IMR-90 (cell line): ENCODE data around the gene HAO2. TPM values are rescaled to one million over a fixed set of nuclear protein-coding genes. Genes with fewer than 3 reads are reported as not detected.

Source experiments
- ATAC-seq: fragments of 200-7000 bp; cut with Tn5 transposase; 2 replicates; pipeline ENCODE4 v1.9.1; 2020; ENCODE audit warnings: low read depth, mild to moderate bottlenecking, moderate library complexity
- BruUV-seq: library from RNA; stranded (reverse); fragments of 400-500 nt; replicated peaks from 2 replicates; lab custom pipeline; 2021; lab: Mats Ljungman, UMichigan
- CTCF ChIA-PET: fragments of 300-600 bp; formaldehyde crosslinking; extraction: SDS; loops from one replicate; lab custom pipeline; 2021; ENCODE audit warnings: antibody characterized with exemption; lab: Yijun Ruan, JAX
- POLR2A ChIA-PET: fragments of 300-600 bp; sonication (Branson Sonifier 250); formaldehyde crosslinking; loops from one replicate; lab custom pipeline; 2022; ENCODE audit warnings: antibody characterized with exemption; ENCODE audit not compliant: unreplicated experiment; lab: Charles Lee
- DNase-seq: peaks from one replicate; pipeline ENCODE4 v3.0.0; 2013
- H2AFZ ChIP-seq: replicated peaks from 2 replicates; pipeline ENCODE3; 2013; ENCODE audit warnings: low read length, mild to moderate bottlenecking; ENCODE audit not compliant: poor library complexity
- H2AK5ac ChIP-seq: 2 replicates; pipeline ENCODE4 v1.6.1; 2013; ENCODE audit warnings: low read depth, low read length, inconsistent platforms
- H2AK9ac ChIP-seq: replicated peaks from 2 replicates; pipeline ENCODE3; 2013; ENCODE audit warnings: mild to moderate bottlenecking, low read depth, low read length, moderate library complexity; ENCODE audit not compliant: poor library complexity
- H2BK120ac ChIP-seq: 2 replicates; pipeline ENCODE4 v1.6.1; 2013; ENCODE audit warnings: low read depth, low read length, inconsistent platforms
- H2BK15ac ChIP-seq: 3 replicates; pipeline ENCODE4 v1.6.1; 2013; ENCODE audit warnings: low read depth, low read length, inconsistent platforms
- H2BK20ac ChIP-seq: 2 replicates; pipeline ENCODE4 v1.6.1; 2013; ENCODE audit warnings: low read depth, mild to moderate bottlenecking, inconsistent platforms, low read length, moderate library complexity
- H2BK5ac ChIP-seq: 2 replicates; pipeline ENCODE4 v1.6.1; 2013; ENCODE audit warnings: mild to moderate bottlenecking, low read depth, low read length, inconsistent platforms; ENCODE audit not compliant: poor library complexity, severe bottlenecking
- H3K14ac ChIP-seq: replicated peaks from 2 replicates; pipeline ENCODE4 v1.6.1; 2013; ENCODE audit warnings: low read depth, low read length, inconsistent platforms
- H3K18ac ChIP-seq: 2 replicates; pipeline ENCODE4 v1.6.1; 2013; ENCODE audit warnings: low read depth, low read length, control low read depth
- H3K23ac ChIP-seq: 2 replicates; pipeline ENCODE4 v1.6.1; 2013; ENCODE audit warnings: low read depth, low read length, inconsistent platforms
- H3K27ac ChIP-seq: 2 replicates; pipeline ENCODE4 v1.5.1; 2013; ENCODE audit warnings: mild to moderate bottlenecking, control low read depth, low read length; ENCODE audit not compliant: insufficient read depth
- H3K27me3 ChIP-seq: 2 replicates; pipeline ENCODE4 v1.6.1; 2013; ENCODE audit warnings: low read length; ENCODE audit not compliant: control insufficient read depth, insufficient read depth
- H3K36me3 ChIP-seq: 2 replicates; pipeline ENCODE4 v1.6.1; 2013; ENCODE audit warnings: low read length, mixed read lengths; ENCODE audit not compliant: control insufficient read depth, insufficient read depth
- H3K4ac ChIP-seq: 2 replicates; pipeline ENCODE4 v1.6.1; 2013; ENCODE audit warnings: low read depth, low read length, inconsistent platforms
- H3K4me1 ChIP-seq: 2 replicates; pipeline ENCODE4 v1.6.1; 2013; ENCODE audit warnings: low read length, mixed read lengths; ENCODE audit not compliant: control insufficient read depth, insufficient read depth
- H3K4me2 ChIP-seq: 2 replicates; pipeline ENCODE4 v1.6.1; 2013; ENCODE audit warnings: low read depth, mild to moderate bottlenecking, control low read depth, low read length, moderate library complexity
- H3K4me3 ChIP-seq: 2 replicates; pipeline ENCODE4 v1.5.1; 2013; ENCODE audit warnings: low read depth, mild to moderate bottlenecking, control low read depth, low read length, moderate library complexity; ENCODE audit not compliant: insufficient read depth
- H3K56ac ChIP-seq: 2 replicates; pipeline ENCODE4 v1.6.1; 2013; ENCODE audit warnings: low read length, inconsistent platforms; ENCODE audit not compliant: insufficient read depth; ENCODE audit errors: extremely low read depth
- H3K79me1 ChIP-seq, 2 experiments: 2 replicates each; pipeline ENCODE4 v1.6.1; 2013; ENCODE audit warnings: low read length in 2 of 2, inconsistent platforms in 1 of 2, low read depth in 1 of 2
- H3K9ac ChIP-seq: 2 replicates; pipeline ENCODE4 v1.6.1; 2013; ENCODE audit warnings: low read depth, low read length, control low read depth
- H3K9me1 ChIP-seq: 2 replicates; pipeline ENCODE4 v1.6.1; 2013; ENCODE audit warnings: low read length, inconsistent platforms; ENCODE audit not compliant: insufficient read depth
- H3K9me3 ChIP-seq: 2 replicates; pipeline ENCODE4 v1.6.1; 2013; ENCODE audit warnings: low read length; ENCODE audit not compliant: control insufficient read depth, insufficient read depth
- H4K20me1 ChIP-seq: 2 replicates; pipeline ENCODE4 v1.6.1; 2013; ENCODE audit warnings: low read length, inconsistent platforms; ENCODE audit not compliant: insufficient read depth
- H4K5ac ChIP-seq: 2 replicates; pipeline ENCODE4 v1.6.1; 2013; ENCODE audit warnings: mild to moderate bottlenecking, low read depth, low read length, control low read depth
- H4K8ac ChIP-seq, 2 experiments: 2 replicates each; pipeline ENCODE4 v1.6.1; 2013; ENCODE audit warnings: low read depth in 2 of 2, low read length in 2 of 2, control low read depth in 1 of 2, inconsistent platforms in 1 of 2
- H4K91ac ChIP-seq: 2 replicates; pipeline ENCODE4 v1.6.1; 2013; ENCODE audit warnings: low read depth, low read length, inconsistent platforms; ENCODE audit not compliant: insufficient read depth
- BHLHE40 ChIP-seq: fragments of 150-350 bp; IDR thresholded peaks from 2 replicates; pipeline ENCODE4 v1.6.1; 2016; ENCODE audit warnings: mild to moderate bottlenecking, low read depth, low read length
- CEBPB ChIP-seq: IDR thresholded peaks from 2 replicates; pipeline ENCODE4 v1.6.1; 2012; ENCODE audit warnings: low read depth, low read length, improper control_type of control experiment
- CHD1 ChIP-seq: IDR thresholded peaks from 2 replicates; pipeline ENCODE4 v1.6.1; 2012; ENCODE audit warnings: low read depth, low read length, improper control_type of control experiment
- CTCF ChIP-seq: conservative IDR thresholded peaks from 2 replicates; pipeline ENCODE4 v1.5.1; 2012; ENCODE audit warnings: mild to moderate bottlenecking, low read depth, low read length, improper control_type of control experiment
- ELK1 ChIP-seq: fragments of 150-350 bp; IDR thresholded peaks from 2 replicates; pipeline ENCODE4 v1.6.1; 2016; ENCODE audit warnings: low read depth, mild to moderate bottlenecking, low read length, moderate library complexity, borderline replicate concordance
- FOS ChIP-seq: fragments of 150-350 bp; IDR thresholded peaks from 2 replicates; pipeline ENCODE4 v1.6.1; 2016; ENCODE audit warnings: low read depth, low read length
- MAFK ChIP-seq: IDR thresholded peaks from 2 replicates; pipeline ENCODE4 v1.6.1; 2012; ENCODE audit warnings: low read depth, low read length, improper control_type of control experiment
- MAZ ChIP-seq: IDR thresholded peaks from 2 replicates; pipeline ENCODE4 v1.6.1; 2012; ENCODE audit warnings: low read depth, mild to moderate bottlenecking, low read length, improper control_type of control experiment, moderate library complexity, borderline replicate concordance
- MXI1 ChIP-seq: IDR thresholded peaks from 2 replicates; pipeline ENCODE4 v1.6.1; 2012; ENCODE audit warnings: low read depth, mild to moderate bottlenecking, low read length, moderate library complexity, borderline replicate concordance
- NFE2L2 ChIP-seq: fragments of 150-350 bp; IDR thresholded peaks from 2 replicates; pipeline ENCODE4 v1.6.1; 2016; ENCODE audit warnings: low read depth, mild to moderate bottlenecking, low read length
- POLR2A ChIP-seq: IDR thresholded peaks from 2 replicates; pipeline ENCODE4 v1.6.1; 2012; ENCODE audit warnings: mild to moderate bottlenecking, low read depth, low read length
- RAD21 ChIP-seq: IDR thresholded peaks from 2 replicates; pipeline ENCODE4 v1.6.1; 2012; ENCODE audit warnings: low read length, improper control_type of control experiment
- RCOR1 ChIP-seq: IDR thresholded peaks from 2 replicates; pipeline ENCODE4 v1.6.1; 2012; ENCODE audit warnings: mild to moderate bottlenecking, low read length, improper control_type of control experiment; ENCODE audit not compliant: insufficient replicate concordance
- RFX5 ChIP-seq: IDR thresholded peaks from 2 replicates; pipeline ENCODE4 v1.8.0; 2012; ENCODE audit warnings: low read depth, mild to moderate bottlenecking, low read length, moderate library complexity
- SMC3 ChIP-seq: fragments of 150-350 bp; IDR thresholded peaks from 2 replicates; pipeline ENCODE4 v1.6.1; 2016; ENCODE audit warnings: low read depth, mild to moderate bottlenecking, antibody characterized with exemption, low read length, moderate library complexity
- USF2 ChIP-seq: fragments of 150-350 bp; IDR thresholded peaks from 2 replicates; pipeline ENCODE4 v1.6.1; 2017; ENCODE audit warnings: mild to moderate bottlenecking, antibody characterized with exemption, low read length, low read depth
- WGBS, 2 experiments: methylation state at CpG; one replicate each; pipeline versions ENCODE4 v1.1.5 to v1.1.7; 2013; ENCODE audit warnings: missing lambda C conversion rate in 2 of 2; ENCODE audit not compliant: insufficient read length in 1 of 2; ENCODE audit errors: extremely low coverage in 2 of 2; 5-methylcytosine and 5-hydroxymethylcytosine counted together
- dilution Hi-C: fragments of 300-500 bp; cut with HindIII; formaldehyde crosslinking; loops from one replicate; pipeline ENCODE4 v1.14.3; 2018; ENCODE audit warnings: low sequenced_read_pairs; ENCODE audit not compliant: unreplicated experiment
- in situ Hi-C: fragments of 300-500 bp; cut with MboI; formaldehyde crosslinking; loops from 3 replicates; pipeline ENCODE4 v1.14.3; 2019; ENCODE audit warnings: low sequenced_read_pairs, inconsistent platforms, mixed read lengths
- intact Hi-C: fragments of 100-400 bp; cut with micrococcal nuclease; formaldehyde crosslinking; loops from 2 replicates; pipeline ENCODE4 v1.10.0; 2022
- polyA plus RNA-seq, 3 experiments: library from polyadenylated mRNA; depleted of rRNA; stranded (reverse); fragments of >200 nt; gene quantifications; 2 replicates each; pipeline ENCODE4 v1.2.3, GENCODE V29; 2012; ENCODE audit warnings: low replicate concordance in 1 of 3
- total RNA-seq: library from RNA; depleted of rRNA; stranded (reverse); fragments of >200 nt; gene quantifications from 2 replicates; pipeline ENCODE4 v1.2.3, GENCODE V29; 2012

Gene HAO2
- total and polyA plus RNA-seq, 2 of the 4 experiments (the other 2 are of a cell fraction), result not detected

GRCh38 chr1:119414950-119415349, 46.4 kb downstream of the HAO2 start, which contains the start of gene HSD3B2:
TSS of gene HSD3B2 (plus strand) at chr1:119415150. CDS start at chr1:119415420, 270 bp downstream.
- ATAC-seq (no peak), DNase-seq (no peak)
- no peak within 1 kb of the TSS for H3K9ac ChIP-seq
- BruUV-seq, result no TSS peak
- WGBS, 2 experiments, result no CpG with 5 or more reads among the region's 2 CpGs
- TF ChIP-seq RCOR1 (no peak), CHD1 (no peak), BHLHE40 (no peak), SMC3 (no peak), FOS (no peak), CEBPB (no peak), ELK1 (no peak), NFE2L2 (no peak), CTCF (no peak), RFX5 (no peak), POLR2A (no peak), MAZ (no peak), MAFK (no peak), USF2 (no peak), RAD21 (no peak), MXI1 (no peak)
- no peaks in the 10 kb centered on the region for H3K27me3 ChIP-seq
- H3K27ac ChIP-seq, result no peak within 1 kb of the TSS
- no peak within 1 kb of the TSS for H3K56ac ChIP-seq
- no peak within 1 kb of the TSS for H2BK5ac ChIP-seq
- no peak within 1 kb of the TSS for H3K4ac ChIP-seq
- dilution Hi-C loops, result no loop called here
- no peak within 1 kb of the TSS for H3K23ac ChIP-seq
- POLR2A ChIA-PET, result no interaction called here
- CTCF ChIA-PET, result no interaction called here
- H3K4me3 ChIP-seq, result no peak within 1 kb of the TSS
- H3K9me3 ChIP-seq, result no peaks in the 10 kb centered on the region
- no peak within 1 kb of the TSS for H3K18ac ChIP-seq
- H3K4me2 ChIP-seq, result no peak within 1 kb of the TSS
- H2AFZ ChIP-seq, result no peak within 1 kb of the TSS
- H2BK15ac ChIP-seq, result no peak within 1 kb of the TSS
- no peak within 1 kb of the TSS for H2AK9ac ChIP-seq
- H3K9me1 ChIP-seq, result no peaks in the 10 kb centered on the region
- in situ Hi-C loops, result no loop called here
- no peak within 1 kb of the TSS for H2BK20ac ChIP-seq
- no peak within 1 kb of the TSS for H2BK120ac ChIP-seq
- H3K14ac ChIP-seq, result no peak within 1 kb of the TSS
- H4K8ac ChIP-seq, result no peak within 1 kb of the TSS
- H3K79me1 ChIP-seq, result no peaks in the 10 kb centered on the region
- intact Hi-C loops, result no loop called here
- no peak within 1 kb of the TSS for H4K5ac ChIP-seq
- no peak within 1 kb of the TSS for H4K91ac ChIP-seq
- H3K36me3 ChIP-seq, result no peaks in the 10 kb centered on the region
- no peak within 1 kb of the TSS for H2AK5ac ChIP-seq
- H3K4me1 ChIP-seq, result no peaks in the 10 kb centered on the region
- no peaks in the 10 kb centered on the region for H4K20me1 ChIP-seq
